Astrocyte (in vitro differentiated cells and primary cell): Measurements from ENCODE around the gene APOBEC3C.

Experiments used
- CTCF ChIP-seq: IDR thresholded peaks from 2 replicates; pipeline ENCODE4 v1.5.1; 2011; ENCODE audit warnings: low read depth, mild to moderate bottlenecking, inconsistent platforms, low read length, moderate library complexity; ENCODE audit not compliant: insufficient read depth
- EZH2 ChIP-seq: IDR thresholded peaks from 2 replicates; pipeline ENCODE4 v1.6.1; 2012; ENCODE audit warnings: mild to moderate bottlenecking, low read length, inconsistent platforms; ENCODE audit not compliant: insufficient read depth

GRCh38 chr22:38971791-38972190, 42.3 kb upstream of the APOBEC3C start:
- TF ChIP-seq EZH2, result no peak
- no peak for TF ChIP-seq CTCF
